DOHH2 (cell line): ENCODE measurements around the gene MTIF3.

Source experiments
- CTCF ChIP-seq: fragments of 200-600 bp; sonication (generic); IDR thresholded peaks from one replicate; pipeline ENCODE4 v1.5.1; 2014; ENCODE audit warnings: antibody characterized with exemption, mild to moderate bottlenecking, low read depth, low read length; ENCODE audit not compliant: poor library complexity, severe bottlenecking
- EZH2phosphoT487 ChIP-seq: fragments of 200-600 bp; sonication (generic); IDR thresholded peaks from 2 replicates; pipeline ENCODE4 v1.6.1; 2017; ENCODE audit warnings: borderline replicate concordance, mild to moderate bottlenecking, antibody characterized with exemption, low read length, moderate library complexity, mixed read lengths

GRCh38 chr13:27398360-27398759 is 52.0 kb downstream of the MTIF3 start:
- TF ChIP-seq CTCF (no peak), EZH2phosphoT487 (no peak)
